Endothelial cell of hepatic sinusoid (primary cell): ENCODE data around the gene OVCA2.

Experiments used
- in situ Hi-C: cut with HindIII; loops from 2 replicates; pipeline ENCODE4 v1.10.0; 2017; ENCODE audit warnings: low sequenced_read_pairs

OVCA2 gene

DNA sequence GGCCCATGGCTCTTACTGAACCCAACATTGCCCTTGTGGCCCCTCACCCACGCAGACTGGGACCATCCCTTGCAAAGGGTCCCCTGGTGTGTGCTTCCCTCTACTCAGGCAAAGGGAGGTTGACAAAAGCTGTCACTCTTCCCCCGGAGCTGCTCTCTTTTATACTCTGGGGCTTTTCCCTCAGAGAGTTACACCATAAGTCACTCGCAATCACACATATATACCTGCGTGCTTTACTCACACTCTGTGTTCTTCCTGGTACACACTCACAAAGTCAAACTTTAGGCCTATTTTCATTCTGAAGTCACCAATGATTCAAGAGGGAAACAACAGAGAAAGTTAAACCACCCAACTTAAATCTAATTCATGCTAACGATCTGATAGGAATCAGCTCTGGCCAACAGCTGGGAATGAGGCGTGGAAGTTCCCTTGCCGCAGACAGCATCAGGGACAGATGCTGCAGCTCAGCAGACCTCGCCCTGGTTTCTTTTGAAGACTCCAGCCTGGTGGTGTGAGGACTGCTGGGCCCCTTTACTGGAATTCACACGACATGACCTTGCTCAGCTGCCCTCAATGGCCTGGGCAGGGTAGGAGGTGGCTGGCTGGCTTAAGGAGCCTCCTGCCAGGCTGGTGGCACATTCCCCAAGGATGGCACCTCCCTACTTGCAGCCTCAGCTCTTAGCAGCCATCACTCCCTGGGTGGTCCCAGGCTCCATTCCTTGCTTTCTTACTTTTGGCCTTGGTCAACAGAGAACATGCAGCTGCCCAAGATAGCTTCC, 40.4 kb downstream of the OVCA2 start:
- in situ Hi-C loops = loop anchor here (10.0 kb wide), 1 partner anchor 153 kb away; no protein-coding TSS in a partner anchor

DNA sequence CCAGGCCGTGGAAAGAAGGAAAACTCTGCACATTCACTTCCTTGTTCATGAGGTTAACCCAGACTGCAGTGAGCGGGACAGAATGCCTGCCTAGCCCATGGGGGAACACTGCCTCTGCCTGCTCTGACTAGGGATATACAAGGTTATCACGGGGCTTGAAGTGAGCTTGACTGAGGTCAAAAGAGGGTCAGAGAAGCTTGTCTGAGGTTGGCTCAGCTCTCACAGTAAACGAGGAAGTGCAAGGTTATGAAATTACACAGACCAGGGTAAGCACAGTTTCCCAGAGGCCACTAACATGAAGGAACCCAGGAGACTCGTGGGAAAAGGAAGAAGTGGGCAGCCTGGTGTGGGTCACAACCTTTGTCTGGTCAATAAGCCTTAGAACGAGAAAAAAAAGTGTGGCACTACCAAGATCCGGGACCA, 41.8 kb downstream of the OVCA2 start:
- in situ Hi-C loops = loop anchor here (10.0 kb wide), 1 partner anchor 151 kb away; no protein-coding TSS in a partner anchor

DNA sequence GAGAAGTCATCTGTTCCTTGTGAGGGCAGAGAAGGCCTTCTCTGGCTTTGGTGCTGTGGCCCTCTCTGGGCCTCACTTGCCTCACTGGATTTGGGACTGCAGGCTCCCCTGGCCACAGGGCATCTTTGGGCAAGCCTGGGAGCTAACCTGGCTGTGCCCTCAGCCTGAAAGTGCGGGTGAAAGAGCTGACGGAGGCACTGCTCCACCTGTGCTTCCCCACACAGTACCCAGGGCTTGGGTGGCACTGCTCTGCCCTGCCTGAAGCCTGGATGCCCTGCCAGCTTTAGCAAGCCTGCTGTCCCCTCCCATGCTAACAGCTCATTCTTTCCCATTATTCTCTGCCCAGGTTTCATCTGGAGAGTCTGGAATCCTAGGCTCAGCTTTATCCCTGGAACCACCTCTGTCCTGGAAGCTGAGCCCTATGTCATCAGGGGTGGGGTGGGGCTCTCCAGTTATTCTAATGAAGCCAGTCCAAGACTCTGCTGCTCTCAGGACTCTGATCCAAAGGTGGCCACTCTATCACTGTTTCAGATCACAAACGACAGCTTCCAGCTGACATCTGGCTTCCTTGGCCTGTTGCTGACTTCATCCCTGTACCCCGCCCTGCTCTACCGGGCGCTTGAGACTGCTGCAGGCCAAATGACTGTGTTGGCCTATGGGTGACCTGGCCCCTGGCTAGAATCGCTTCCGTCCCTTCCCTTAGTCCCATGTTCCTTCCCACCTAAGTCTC, 42.4 kb downstream of the OVCA2 start:
- in situ Hi-C loops = loop anchor here (10.0 kb wide), 1 partner anchor 151 kb away; no protein-coding TSS in a partner anchor

- in situ Hi-C loops = loop anchor here (5.0 to 10.0 kb wide), 2 partner anchors 57 to 150 kb away; no protein-coding TSS in a partner anchor
Observed at GRCh38 chr17:2084766-2085647, 43.2 kb downstream of the OVCA2 start.

GRCh38 chr17:2085648-2085949, 43.8 kb downstream of the OVCA2 start:
- in situ Hi-C loops = loop anchor here (5.0 to 10.0 kb wide), 2 partner anchors 57 to 149 kb away; no protein-coding TSS in a partner anchor

DNA sequence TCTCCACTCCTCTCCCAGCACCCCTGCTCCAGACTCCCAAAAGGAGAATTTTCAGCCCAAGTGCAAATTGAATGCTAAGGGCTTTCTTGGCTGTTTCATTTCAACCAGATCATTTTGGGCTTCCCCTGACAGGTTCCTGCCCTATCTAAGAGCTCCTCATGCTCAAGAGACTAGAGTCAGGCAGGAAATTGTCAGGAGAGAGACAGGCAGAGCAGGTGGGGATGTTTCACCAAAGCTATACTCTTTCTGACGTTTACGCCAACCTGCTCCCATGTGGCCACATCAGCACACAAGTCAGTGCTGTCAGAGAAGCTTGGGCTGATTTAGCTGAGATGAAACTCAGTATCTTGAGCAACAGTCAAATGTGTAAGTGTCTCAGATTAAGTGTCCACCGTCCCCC, 44.5 kb downstream of the OVCA2 start:
- in situ Hi-C loops = loop anchor here (5.0 to 10.0 kb wide), 2 partner anchors 56 to 148 kb away; no protein-coding TSS in a partner anchor

GRCh38 chr17:2087597-2088211, 45.9 kb downstream of the OVCA2 start:
- in situ Hi-C loops = loop anchor here (5.0 to 10.0 kb wide), 2 partner anchors 55 to 147 kb away; no protein-coding TSS in a partner anchor

GRCh38 chr17:2089021-2089422, 47.2 kb downstream of the OVCA2 start:
- in situ Hi-C loops = loop anchor here (5.0 to 10.0 kb wide), 2 partner anchors 53 to 146 kb away; no protein-coding TSS in a partner anchor

DNA sequence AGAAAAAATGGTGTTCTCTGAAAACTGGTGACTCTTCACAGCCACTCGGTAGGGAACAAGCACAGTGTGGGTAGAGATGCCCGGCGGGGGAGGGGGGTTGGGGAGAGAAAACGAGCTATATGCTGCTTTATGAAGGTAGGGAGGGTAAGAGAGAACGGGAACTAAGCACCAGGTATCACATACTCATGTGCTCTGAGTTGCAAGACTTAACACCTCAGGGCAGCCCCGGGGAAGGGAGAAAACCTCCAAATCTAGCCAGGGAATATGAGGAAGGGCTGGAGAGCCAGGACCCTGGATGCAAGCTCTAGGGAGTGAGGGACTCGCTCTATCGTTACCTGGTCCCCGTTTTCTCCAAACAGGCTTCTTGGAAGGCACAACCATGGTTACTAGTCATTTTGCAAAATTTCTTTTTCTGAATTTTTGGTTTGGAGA, 48.4 kb downstream of the OVCA2 start:
- in situ Hi-C loops = no loop called here

DNA sequence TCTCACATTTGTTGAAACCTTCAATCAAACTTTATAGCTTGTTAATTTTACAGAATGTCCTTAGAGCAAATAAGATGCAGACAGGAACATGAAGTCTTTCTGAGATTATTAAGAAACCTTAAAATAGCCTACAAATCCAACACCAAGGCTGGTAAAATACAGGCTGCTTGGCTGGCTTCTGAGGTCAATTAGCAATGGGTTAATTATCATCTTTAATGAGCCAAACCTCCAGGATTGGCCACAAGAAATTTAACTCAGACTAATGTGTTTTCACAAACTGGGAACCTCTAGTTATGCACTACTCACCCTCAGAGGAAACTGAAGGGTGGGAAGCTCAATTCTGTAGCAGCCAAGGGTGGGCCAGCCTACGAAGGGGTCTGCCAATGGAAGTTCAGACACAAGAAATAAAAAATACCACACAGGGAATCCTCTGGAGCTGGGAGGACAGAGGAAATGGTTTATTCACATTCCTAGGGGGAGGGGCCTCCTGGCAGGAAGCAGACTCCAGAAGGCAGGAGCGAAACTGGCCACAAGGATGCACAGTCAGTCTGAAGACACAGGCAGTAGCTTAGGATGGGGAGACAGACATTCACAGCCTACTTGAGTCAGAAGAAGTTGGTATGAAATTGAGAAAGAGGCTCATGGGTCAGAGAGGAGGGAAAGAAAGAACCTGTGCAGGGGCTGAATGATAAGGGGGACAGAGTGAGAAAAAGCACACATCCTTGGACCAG, 49.1 kb downstream of the OVCA2 start:
- in situ Hi-C loops = no loop called here

GRCh38 chr17:2092253-2092652, 50.4 kb downstream of the OVCA2 start:
- in situ Hi-C loops = no loop called here
